HG03439 (cell line): Measurements from ENCODE around the gene RAPGEF3.

Source experiments
- ATAC-seq: cut with Tn5 transposase; IDR thresholded peaks from one replicate; pipeline ENCODE4 v1.9.1; 2021; ENCODE audit warnings: mild to moderate bottlenecking, moderate library complexity; ENCODE audit not compliant: unreplicated experiment

The RAPGEF3 gene

DNA sequence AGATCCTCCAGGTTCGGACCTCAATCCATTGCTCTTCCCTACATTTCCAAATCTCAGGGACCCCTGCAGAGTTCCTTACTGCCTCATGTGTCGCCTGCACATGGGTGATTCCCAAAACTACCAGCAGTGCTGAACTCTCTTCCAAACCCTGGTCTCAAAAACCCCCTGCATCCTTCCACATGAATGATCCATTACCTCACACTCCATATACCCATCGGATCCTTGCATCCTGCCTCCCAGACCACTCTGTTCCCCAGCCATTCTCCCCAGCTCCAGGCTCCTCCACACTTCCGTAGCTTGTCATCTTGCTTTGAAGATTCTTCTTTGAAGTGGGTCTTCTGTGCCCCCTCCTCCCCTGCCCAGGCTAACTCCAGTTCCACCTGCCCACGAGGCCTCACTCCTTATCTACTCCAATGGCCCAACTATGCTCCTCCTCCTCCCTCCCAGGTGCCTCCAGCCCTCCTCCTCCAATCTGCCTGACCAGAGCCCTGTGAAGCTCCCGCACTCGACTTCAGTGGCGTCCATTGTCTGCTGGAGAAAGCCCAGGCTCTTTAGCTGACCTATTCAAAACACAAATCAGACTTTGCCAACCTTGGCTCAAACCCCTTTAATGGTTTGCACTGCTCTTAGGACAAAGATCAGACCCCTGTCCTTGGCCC lies 13.8 kb downstream of the RAPGEF3 start:
- no peak for ATAC-seq

DNA sequence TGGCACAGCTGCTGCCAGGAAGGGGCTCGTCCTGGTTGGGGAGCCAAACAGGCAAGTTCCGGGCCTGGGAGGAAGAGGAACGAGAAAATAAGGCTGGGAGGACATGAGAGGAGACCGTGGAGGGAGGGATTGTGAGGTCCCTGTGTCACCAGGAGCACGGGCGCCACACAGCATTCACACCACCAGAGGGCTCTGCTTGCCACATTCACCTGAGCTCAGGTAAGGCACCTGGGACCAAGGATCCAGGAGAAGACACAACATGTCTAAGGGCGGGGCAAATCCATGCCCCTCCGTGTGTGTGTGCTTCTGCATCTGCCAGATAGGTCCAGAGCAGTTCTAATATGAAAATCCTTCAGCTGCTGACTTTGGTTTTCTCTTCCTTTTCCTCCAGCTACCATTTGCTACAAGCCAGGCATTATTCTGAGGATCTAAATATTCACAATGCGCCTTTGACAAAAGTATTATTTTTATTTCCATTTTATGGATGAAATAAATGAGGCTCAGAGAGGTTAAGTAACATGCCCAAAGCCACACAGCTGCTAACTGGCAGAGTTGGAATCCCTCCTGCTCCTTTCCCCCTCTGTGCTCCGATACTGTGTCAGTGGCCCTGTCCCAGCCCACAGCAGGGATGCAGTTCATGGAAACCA lies 14.6 kb downstream of the RAPGEF3 start:
- ATAC-seq = no peak

DNA sequence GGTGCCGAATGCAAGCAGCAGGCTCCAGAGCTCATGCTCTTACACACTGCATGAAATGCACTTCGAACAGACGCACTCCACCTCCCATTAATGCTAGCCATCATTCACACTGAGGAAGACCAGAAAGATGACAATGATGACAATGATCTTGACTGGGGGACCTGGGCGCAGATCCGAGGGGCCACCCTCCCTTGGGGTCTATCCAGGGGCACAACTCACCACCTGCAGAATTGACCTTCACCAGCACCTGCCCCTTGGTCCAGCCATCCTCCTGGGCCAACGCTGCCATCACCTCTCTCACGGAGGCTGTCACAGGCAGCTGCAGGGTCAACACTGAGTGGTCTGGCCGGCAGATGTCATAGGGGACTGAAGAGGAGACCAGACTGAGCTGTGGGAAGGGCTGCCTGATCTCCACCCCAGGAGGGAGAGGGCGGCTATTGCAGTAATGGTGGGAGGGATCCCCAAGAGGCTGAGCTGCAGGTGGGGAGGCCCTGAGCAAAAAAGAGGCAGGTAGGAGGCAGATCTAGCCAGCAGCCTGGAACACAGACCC lies 15.3 kb downstream of the RAPGEF3 start:
- no peak for ATAC-seq

DNA sequence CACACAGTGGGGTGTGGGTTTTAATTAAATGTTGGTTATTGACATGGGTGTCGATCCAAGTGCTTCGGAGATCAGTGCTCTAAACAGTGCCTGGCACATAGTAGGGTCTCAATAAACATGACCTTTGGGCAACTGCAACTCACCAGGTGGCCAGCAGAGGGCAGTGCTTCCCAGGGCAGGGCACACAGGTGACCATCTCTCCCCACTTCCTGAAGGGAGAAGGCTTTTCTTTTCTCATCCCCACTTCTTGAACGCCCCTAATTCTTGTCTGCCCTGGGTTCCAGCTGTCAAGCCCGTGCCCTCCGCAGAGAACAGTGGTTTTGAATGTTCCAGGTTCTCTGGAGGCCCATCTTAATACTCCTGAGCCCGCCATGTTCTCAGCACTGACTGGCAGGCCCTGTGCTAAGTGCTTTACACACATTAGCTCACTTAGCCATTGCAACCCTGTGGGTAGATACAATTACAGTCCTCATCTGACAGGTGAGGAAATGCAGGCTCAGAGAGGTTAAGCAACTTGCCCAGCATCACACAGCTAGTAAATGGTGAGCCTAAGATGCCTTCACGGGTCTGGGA lies 16.3 kb downstream of the RAPGEF3 start:
- no peak for ATAC-seq

DNA sequence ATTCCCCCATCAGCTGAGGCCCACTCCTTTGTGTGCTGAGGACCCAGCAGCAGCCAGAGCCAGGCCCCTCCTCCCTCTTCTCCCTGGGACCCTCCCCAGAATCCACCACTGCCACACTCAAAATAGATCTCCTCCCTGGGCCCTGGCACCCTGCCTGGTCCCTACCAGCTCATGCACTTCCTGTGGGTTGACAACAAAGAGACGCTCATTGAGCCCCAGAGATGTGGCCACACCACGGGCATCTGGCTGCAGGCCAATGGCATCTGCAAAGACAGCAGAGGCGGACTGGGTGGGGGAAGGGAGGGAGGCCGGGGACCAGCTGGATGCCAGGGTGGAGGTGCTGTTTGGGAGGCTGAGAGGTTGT lies 17.4 kb downstream of the RAPGEF3 start:
- ATAC-seq = no peak

DNA sequence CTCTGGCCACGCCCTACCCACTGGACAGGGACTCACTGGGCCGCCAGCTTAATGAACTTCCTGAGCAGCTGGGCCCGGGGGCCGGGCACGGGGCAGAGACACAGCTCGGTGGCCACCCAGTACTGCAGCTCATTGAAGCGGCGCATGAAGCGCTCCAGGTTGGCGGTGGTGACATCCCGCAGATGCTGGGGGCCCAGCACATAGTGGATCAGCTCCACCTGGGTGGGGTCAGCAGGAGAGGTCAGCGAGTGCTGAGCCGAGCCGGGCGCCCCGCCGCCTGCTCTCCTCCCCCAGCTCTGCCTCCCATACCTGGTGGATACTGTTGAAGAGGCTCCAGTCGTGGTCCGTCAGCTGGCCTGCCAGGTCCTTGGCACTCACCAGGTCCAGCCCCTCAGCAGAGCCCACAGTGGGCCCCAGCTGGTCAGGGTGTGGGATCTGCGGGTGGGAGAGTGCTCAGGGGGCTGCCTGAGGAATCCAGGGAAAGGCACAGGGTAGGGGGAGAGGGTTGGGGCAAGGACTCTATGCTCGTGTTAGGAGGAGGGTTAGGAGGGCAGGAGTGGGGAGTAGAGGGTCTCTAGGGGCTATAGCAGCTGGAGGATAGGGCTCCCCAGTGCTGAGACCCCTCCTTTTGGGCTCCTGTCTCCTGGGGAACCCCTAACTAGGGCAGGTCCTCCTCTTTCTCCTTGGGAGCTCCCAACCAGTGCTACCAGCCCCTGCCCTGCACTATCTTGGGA lies 17.9 kb downstream of the RAPGEF3 start:
- peak; percentile 43 for ATAC-seq

DNA sequence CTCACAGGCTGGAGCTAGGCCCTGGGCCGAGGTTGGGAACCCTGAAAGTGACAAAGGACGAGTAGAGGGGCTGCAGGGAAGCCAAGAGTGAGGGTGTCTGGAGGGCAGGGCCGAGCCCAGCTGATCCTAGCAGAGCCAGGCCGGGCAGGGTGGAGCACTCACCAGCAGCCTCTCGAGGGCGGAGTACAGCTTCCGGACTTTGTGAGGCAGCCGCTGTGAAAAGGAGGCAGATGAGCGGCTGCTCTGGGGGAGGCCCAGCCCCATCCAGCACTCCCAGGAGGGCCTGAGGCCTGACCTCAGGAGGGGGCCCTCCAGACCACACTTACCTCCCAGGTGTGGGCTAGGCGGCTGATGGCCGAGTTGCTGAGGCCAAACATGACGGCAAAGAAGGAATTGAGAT lies 18.7 kb downstream of the RAPGEF3 start:
- ATAC-seq = peak; percentile 40

DNA sequence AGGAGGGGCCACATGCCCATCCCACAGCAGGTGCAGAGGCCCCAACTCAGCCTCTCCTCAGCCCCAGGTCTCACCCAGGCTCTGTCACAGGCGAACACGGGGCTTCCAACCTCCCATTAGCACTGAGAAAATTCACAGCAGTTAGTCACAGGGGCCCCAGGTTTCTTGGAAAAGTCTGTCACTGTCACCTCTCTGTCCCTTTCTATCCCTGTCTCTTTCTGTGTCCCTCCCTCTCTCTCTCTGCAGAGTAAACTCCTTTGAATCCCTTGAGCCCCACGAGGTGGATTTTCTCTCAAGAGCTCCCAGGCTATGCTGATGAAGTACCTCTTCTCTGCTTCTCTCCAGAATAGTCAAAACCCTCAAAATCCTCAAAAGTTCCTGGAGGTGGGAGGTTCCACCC lies 19.4 kb downstream of the RAPGEF3 start:
- no peak for ATAC-seq

DNA sequence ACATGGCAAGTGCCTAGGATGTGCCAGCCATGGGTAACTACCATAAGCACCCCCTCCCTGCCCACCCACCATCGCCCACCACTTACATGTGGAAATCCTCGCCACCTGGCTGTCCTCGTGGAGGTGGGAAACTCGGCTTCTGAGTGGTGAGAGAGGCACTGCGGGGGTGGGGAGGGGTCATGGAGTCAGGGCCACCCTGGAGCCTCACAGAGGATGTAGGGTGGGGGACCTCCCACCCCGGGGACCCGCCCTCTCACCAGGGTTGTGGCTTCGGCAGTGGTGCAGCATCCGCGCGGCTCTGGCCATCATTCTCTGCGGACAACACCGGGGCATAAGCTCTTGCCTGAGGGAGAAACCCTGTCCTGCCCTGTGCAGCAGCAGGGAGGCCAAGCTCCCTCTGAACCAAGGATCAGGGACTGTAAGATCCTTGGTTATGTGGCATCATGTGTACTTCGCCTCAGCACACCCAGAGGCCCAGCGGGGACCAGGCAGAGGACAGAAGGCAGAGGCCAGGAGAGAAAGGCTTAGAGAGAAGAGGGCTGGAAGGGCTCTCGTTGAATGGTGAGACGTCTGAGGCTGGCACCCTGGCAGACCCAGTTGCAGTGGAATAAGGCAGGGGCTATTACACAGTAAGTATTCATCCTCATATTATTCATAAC lies 20.6 kb downstream of the RAPGEF3 start:
- no peak for ATAC-seq

DNA sequence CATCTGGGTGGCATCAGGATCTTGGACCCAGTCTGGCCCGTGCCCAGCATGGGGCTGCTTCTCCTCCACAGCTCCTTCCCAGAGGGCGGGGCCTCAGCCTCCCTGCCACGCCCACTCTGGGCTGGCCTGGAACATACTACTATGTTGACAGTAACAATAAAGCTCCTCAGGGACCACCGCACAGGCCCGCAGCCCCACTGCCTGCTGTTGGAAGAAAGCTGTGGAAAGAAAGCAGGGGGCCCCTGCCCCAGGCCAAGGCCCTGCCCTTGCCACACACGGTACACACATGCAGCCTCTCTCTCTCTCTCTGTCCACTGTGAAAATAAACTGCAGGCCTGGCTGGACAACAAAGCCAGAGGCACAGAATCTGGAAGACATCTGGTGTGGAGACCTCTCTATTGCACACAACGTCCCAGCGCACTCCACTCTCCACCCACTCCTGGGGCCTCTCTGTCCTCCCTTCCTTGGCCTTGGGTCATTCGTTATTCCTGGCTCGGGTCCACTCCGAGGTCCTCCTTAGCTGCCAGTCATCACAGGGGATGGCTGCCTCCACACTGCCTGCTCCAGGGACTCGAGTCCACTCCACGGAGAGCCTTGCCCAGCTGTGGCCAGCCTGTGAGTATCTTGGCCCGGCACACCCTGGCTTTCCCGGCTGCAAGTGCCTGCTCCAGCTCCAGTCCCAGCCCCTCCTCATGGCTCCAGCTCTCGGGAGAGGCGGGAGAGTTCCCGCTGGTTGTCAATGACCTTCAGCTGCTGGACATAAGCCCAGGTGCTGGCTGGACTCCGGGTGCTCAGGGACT lies 21.6 kb downstream of the RAPGEF3 start:
- no peak for ATAC-seq

DNA sequence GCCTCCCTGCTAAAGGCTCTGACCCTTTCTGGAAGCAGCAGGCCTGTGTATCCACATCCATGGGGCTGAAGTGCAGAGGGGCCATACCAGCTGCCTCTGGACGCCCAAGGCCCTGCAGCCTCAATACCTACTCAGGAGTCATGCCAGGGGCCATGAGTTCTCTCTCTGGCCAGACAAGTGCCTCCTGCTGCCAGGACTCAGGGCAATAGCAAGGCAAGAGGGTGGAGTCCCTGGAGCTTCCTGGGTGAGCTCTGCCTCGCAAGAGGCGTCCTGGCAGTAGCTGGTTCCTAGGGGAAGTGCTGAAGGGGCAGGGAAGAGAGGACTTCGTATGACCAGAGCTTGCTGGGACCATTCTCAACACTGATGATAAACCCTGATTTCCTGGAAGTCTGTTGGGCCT lies 22.5 kb downstream of the RAPGEF3 start:
- ATAC-seq = no peak

DNA sequence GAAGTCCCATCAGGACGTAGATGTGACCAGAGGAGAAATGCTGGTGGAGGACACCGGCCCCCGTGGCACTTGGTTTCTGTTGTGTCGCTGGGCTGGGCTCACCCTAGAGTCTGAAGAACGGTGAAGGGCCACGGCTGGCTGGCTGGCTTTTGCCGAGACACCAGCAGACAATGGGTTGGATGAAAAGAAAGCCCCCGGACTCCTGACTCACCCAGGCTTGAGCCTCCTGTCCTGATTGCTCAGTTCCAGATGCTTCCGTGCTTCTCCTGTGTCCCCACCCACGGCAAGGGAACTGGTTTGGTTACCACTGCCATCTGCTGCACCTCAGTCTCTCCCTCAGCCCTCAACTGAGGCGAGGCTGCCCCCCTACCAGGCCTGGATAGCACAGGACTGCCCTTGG lies 23.0 kb downstream of the RAPGEF3 start:
- no peak for ATAC-seq

DNA sequence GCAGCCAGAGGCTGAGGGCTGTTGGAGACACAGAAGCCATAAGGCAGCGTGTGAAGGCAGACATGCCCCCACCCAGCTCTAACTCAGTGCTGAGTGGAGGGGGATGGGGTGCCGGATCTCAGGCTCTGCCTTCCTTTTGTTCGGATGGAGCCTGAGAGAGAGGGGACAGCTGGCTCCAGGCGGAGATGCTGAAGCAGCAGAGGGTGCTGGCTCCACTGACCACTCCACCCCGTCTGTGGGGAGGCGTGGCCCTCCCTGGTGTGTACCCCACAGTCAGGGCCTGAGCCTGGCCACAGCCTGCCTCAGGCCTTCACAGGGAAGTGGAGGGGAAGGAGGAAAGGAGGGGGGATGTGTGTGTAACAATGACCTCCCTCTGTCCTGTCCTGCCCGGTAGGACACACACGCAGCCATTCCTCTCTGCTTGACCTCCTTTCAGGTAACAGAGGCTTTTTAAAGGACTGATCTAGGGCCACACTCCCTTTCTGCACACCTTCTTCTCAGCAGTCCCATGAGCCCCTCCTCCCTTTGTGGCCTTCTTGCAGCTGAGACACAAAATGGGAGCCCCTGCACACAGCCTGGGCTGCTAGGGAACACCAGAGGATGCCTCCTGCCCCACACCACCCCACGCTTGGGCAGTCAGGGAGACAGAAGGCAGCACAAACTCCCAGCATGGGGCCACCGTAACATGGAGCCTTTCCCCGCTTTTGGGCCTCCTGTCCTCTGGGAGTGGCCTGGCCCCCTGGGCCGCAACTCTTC lies 23.8 kb downstream of the RAPGEF3 start:
- no peak for ATAC-seq

DNA sequence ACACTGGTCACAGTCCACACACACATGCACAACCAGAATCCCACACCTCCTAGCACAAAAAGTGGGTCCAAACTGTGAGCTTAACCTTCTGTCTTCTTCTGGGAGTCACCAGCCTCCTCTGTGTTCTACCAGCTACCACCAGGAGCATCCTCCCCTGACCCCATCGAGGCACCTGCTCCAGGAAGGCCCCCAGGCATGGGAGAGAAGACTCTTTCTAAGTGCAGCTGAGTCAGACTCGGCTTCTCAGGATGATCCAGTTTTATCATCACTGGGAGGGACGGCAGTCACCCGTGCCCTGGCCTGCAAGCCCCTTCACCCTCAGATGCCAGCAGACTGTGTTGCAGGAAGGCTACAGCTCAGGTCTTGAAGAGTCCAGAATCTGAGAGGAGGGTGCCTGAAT lies 25.5 kb downstream of the RAPGEF3 start:
- ATAC-seq = no peak

DNA sequence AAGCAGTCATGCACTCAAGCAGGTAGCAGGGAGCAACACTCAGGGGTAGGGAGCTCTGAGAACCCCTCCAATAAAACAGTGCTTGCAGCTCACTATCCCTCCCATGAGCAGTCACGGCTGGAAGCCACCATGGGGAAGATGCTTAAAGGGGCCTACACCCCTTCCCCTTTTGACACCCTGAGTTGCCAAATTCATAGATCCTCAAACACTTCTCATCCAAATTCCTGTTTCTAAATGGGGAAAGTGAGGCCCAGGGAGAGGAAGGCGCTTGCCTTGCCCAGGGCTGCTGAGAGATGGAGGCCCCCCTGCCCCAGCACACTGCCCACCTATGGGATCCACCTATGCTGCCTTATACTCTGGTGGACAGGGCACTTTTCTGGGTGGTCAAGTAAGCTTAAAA lies 26.2 kb downstream of the RAPGEF3 start:
- no peak for ATAC-seq

DNA sequence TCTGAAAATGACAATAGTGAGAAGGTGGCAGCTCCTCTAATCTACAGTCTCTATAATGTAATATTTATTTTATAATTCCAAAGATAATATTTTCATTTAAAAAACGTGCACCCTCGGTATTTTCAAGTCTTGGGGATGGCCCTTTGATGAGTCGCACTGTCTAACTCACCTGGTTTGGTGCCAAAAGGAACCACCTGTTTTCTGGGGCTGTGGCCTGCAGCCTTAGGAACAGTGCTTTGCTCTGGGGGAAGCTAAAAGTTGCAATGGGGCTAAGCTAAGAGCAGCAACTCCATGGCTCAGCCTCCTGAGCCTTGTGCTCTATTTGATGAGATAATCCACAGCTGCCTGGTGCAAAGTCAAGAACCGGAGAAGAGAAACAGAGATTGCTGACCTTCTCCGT lies 27.0 kb downstream of the RAPGEF3 start:
- no peak for ATAC-seq

DNA sequence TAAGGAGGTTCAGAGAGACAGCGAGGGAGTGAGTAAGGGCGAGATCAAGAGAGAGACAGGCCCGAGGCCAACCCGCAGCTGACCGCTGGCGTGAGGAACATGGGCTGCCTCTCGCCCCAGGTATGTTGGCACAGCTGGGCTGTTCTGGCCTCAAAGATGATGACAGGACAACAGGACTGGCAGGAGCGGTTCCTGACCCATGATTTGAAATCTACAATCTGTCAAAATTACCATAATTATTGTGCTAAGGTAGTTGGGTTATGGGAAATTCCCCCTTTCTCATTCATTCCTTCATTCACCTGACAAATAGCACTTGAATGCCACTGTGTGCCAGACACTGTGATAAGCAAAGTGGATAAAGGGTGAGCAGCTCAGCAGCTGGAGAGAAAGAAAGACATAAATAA lies 28.3 kb downstream of the RAPGEF3 start:
- ATAC-seq = no peak

DNA sequence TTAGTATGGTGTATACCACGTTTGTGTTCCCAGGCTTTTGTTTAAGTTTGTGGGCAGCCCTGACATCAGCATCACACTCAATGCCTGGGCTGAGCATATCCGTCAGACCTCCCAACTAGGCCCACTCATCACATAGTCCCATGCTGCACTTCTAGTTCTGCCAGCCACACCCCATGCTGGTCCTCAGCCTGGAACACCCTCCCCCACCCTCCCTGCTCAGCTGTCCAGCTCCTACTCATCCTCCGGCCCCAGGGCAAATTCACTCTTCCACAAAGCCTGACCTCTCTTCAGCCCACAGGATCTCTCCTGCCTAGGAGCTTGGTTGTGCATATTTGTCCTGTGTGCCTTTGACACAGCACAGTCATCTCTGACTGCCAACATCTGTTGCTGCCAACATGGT lies 29.4 kb downstream of the RAPGEF3 start:
- ATAC-seq = no peak

DNA sequence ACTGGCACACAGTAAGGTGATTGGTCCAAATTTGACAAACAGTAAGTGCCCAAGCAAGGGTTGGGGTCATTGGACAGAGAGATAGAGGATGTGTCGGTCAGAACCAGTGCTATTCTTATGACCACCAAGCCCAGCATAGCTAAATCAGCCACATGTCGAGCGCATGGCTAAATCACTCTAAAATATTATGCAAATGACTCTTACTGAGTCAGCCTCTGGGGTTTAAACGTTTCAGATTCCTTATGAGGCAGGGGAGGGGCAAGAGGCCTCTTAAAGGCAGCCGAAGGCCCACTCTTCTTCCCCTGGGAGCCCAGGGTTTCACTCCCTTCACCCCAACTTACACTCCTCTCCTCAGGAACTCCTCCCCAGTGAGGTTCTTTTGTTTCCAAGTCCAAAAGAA lies 32.8 kb downstream of the RAPGEF3 start:
- ATAC-seq = peak; percentile 80
